GM12865 (cell line): ENCODE results near the gene COPS3.
"Not testable (repeated sequence)": the region's sequence is repeated elsewhere in the genome, so short reads cannot be mapped to it uniquely, and the experiment has no call there.

Experiments
- DNase-seq: peaks from one replicate; pipeline ENCODE4 v3.0.0; 2010; ENCODE audit warnings: low read depth
- H3K4me3 ChIP-seq: 2 replicates; pipeline ENCODE4 v1.5.1; 2011; ENCODE audit warnings: mild to moderate bottlenecking, low read depth, low read length, control low read depth
- CTCF ChIP-seq: IDR thresholded peaks from 2 replicates; pipeline ENCODE4 v1.5.1; 2011; ENCODE audit warnings: low read length, control low read depth, low read depth, inconsistent platforms; ENCODE audit not compliant: insufficient read depth; ENCODE audit errors: missing control alignments

Gene COPS3

GRCh38 chr17:17258011-17258410 lies 23.0 kb downstream of the COPS3 start:
- no peak for DNase-seq
- TF ChIP-seq CTCF, result no peak
- no peak overlapping the region for H3K4me3 ChIP-seq

GRCh38 chr17:17256316-17256715 lies 24.7 kb downstream of the COPS3 start:
- TF ChIP-seq CTCF, result no peak
- H3K4me3 ChIP-seq, result no peak overlapping the region
- no peak for DNase-seq

- DNase-seq, H3K4me3 ChIP-seq: not testable (repeated sequence)
These were observed 25.4 kb downstream of the COPS3 start for GRCh38 chr17:17255689-17256088.

GRCh38 chr17:17254036-17254435 lies 27.0 kb downstream of the COPS3 start:
- no peak for DNase-seq
- H3K4me3 ChIP-seq, result no peak overlapping the region
- TF ChIP-seq CTCF, result no peak

- no peak for DNase-seq
- no peak for TF ChIP-seq CTCF
- no peak overlapping the region for H3K4me3 ChIP-seq
These were observed 27.6 kb downstream of the COPS3 start for GRCh38 chr17:17253406-17253805.

- no peak overlapping the region for H3K4me3 ChIP-seq
- TF ChIP-seq CTCF, result no peak
- no peak for DNase-seq
These were observed 28.8 kb downstream of the COPS3 start for GRCh38 chr17:17252149-17252661.

GRCh38 chr17:17246879-17247278 lies 34.2 kb downstream of the COPS3 start:
- H3K4me3 ChIP-seq, result no peak overlapping the region
- TF ChIP-seq CTCF, result no peak
- no peak for DNase-seq
